Psoas muscle (tissue), 8 donors: ENCODE results near the gene PCLAF. TPM values are rescaled to one million over a fixed set of nuclear protein-coding genes. Genes with fewer than 3 reads are reported as not detected.

Source experiments
- ATAC-seq, 4 donors: fragments of 200-7000 bp; cut with Tn5 transposase; one replicate each; pipeline ENCODE4 v1.9.1; 2020; ENCODE audit warnings: moderate library complexity in 3 of 4, mild to moderate bottlenecking in 2 of 4
- DNase-seq, 2 donors: peaks; one replicate each; pipeline ENCODE4 v3.0.0-alpha.2; 2020
- H3K27ac ChIP-seq: fragments of 200-600 bp; one replicate; pipeline ENCODE4 v1.8.0; 2022
- H3K27me3 ChIP-seq, 3 donors: fragments of 200-600 bp in 1 of 3; one replicate each; pipeline versions ENCODE4 v1.6.1 to v1.8.0; 2013 to 2022; ENCODE audit warnings: low read length in 2 of 3, mild to moderate bottlenecking in 2 of 3, moderate library complexity in 1 of 3; ENCODE audit not compliant: insufficient read depth in 3 of 3
- H3K36me3 ChIP-seq, 2 donors: fragments of 200-600 bp in 1 of 2; one replicate each; pipeline versions ENCODE4 v1.6.1 to v1.8.0; 2013 to 2022; ENCODE audit warnings: low read depth in 1 of 2, mild to moderate bottlenecking in 1 of 2, moderate library complexity in 1 of 2; ENCODE audit not compliant: insufficient read depth in 1 of 2
- H3K4me1 ChIP-seq: fragments of 200-600 bp; one replicate; pipeline ENCODE4 v1.8.0; 2022
- H3K4me3 ChIP-seq: fragments of 200-600 bp; one replicate; pipeline ENCODE4 v1.8.0; 2022; ENCODE audit warnings: mild to moderate bottlenecking
- H3K9me3 ChIP-seq: fragments of 200-600 bp; one replicate; pipeline ENCODE4 v1.8.0; 2022
- WGBS, 3 donors: extraction: QIAGEN DNeasy Blood & Tissue Kit; methylation state at CpG; one replicate each; pipeline versions ENCODE4 v1.1.6 to v1.1.7; 2013; 5-methylcytosine and 5-hydroxymethylcytosine counted together
- intact Hi-C, 2 donors: fragments of 100-400 bp; cut with DNase I; formaldehyde crosslinking; loops; one replicate each; pipeline versions ENCODE4 v1.11.0 to v1.14.2; 2022
- polyA plus RNA-seq, 3 donors: library from polyadenylated mRNA; stranded (reverse); fragments of 200-250 nt; gene quantifications; one replicate each; pipeline ENCODE4 v1.2.3, GENCODE V29; 2013
- total RNA-seq, 4 donors: library from RNA; stranded (reverse); fragmentation: NEBNext Ultra II Directional in 2 of 4; extraction: Animal tissue kit (Norgen Biotek cat#: 25700) in 2 of 4; gene quantifications; one replicate each; pipeline versions ENCODE4 v1.2.1 to v1.2.4, GENCODE V29; 2021 to 2023
- TF ChIP-seq, protein P1 (sequence below): fragments of 200-600 bp; IDR thresholded peaks from one replicate; pipeline ENCODE4 v1.8.0; 2022; ENCODE audit warnings: antibody characterized with exemption
- donor health status: healthy with polysubstance abuse.
- donor health status: DM: no; HTN: no; CAD: no; lungs with moderate emphysema.
- donor health status: Bipolar disorder and iron deficiency.
- donor health status: healthy.
- donor health status: DM: yes; HTN: yes; CAD: no.
- donor health status: DM: no; HTN: no; CAD: no.
- donor health status: DM: no; HTN: no; CAD: no.
- donor health status: DM: yes; HTN: yes; CAD: no.

The PCLAF gene
- total and polyA plus RNA-seq, 7 donors = 0.15 to 0.42 (median 0.37) TPM; not detected in 2

DNA sequence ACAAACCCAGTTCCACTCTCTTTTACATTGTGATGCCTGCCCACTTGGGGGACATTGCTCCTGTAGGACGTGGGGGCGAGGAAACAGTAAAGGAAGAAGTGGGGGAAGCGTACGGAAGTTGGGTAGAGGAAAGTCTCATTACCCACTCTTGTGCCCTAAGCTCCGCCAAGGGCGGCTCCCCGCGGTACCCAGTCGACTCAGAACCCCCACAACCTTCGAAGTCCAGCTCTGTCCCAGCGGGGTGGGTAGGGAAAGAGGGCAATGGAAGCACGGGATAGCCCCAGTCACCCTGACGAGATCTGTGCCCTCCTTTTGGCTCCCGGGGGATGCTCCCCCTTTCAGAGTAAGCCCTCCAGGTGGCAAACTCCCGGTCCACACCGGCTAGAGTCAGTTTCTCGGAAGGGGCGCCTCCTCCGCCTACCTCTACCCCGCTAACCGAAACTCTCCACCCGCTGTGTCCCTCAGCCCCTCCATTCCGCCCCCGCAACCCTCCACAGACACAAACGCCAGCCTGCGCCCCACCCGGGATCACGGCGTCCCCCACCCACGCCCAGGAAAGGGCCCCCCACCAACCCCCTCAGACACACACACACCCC lies 25.8 kb downstream of the PCLAF start:
- TF ChIP-seq, protein P1, sequence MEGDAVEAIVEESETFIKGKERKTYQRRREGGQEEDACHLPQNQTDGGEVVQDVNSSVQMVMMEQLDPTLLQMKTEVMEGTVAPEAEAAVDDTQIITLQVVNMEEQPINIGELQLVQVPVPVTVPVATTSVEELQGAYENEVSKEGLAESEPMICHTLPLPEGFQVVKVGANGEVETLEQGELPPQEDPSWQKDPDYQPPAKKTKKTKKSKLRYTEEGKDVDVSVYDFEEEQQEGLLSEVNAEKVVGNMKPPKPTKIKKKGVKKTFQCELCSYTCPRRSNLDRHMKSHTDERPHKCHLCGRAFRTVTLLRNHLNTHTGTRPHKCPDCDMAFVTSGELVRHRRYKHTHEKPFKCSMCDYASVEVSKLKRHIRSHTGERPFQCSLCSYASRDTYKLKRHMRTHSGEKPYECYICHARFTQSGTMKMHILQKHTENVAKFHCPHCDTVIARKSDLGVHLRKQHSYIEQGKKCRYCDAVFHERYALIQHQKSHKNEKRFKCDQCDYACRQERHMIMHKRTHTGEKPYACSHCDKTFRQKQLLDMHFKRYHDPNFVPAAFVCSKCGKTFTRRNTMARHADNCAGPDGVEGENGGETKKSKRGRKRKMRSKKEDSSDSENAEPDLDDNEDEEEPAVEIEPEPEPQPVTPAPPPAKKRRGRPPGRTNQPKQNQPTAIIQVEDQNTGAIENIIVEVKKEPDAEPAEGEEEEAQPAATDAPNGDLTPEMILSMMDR = no peak
- no peaks in the 10 kb centered on the region for H3K9me3 ChIP-seq
- peaks cover 12% of the 10 kb centered on the region for H3K4me1 ChIP-seq
- no peaks in the 10 kb centered on the region for H3K36me3 ChIP-seq
- peak in 1 of 2 donors; percentile 14 for DNase-seq
- peak overlapping the region; percentile 56 for H3K27ac ChIP-seq
- intact Hi-C loops = loop anchor here (5.0 kb wide), 2 partner anchors 148 to 193 kb away; partner anchors contain the start of gene PPIB (in 2 of the 2)
- ATAC-seq = peak; percentile 16 to 50 (median 36)
- 0 to 1% (median 0%) methylated on average over 28 to 30 of the region's 30 CpGs for WGBS, 3 donors
- peak overlapping the region; percentile 80 for H3K4me3 ChIP-seq
- H3K27me3 ChIP-seq = no peaks in the 10 kb centered on the region

DNA sequence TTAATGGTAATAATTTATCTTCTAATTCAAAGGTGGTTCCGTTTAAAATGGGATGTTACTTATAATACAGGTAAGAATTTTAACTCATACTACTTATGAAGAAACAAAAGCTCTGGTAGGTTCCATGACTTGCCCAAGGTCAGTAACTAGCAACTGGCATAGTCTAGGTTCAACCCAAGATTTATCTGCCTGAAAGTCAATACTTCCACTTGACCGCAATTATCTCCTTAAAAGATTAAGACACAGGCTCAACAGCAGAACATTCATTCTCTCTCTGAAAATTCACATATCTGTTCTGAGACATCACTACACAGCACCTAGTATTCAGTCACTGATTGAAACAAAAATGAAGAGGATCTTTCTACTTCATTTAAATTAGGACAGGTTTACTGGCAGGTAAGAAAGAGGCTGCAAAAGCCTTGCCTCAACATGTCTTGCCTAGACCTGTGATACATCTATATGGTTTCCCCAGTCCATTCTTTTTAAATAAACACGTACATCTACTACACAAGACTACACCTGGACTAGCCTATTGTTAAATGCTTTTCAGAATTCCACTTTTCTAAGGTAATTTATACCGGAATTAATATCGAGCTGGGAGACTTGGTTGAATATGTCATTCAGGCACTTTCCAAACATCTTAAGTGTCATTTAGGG lies 26.4 kb downstream of the PCLAF start:
- Histone ChIP-seq H3K36me3 (no peaks in the 10 kb centered on the region), H3K4me1 (peaks cover 12% of the 10 kb centered on the region), H3K27ac (no peak overlapping the region), H3K4me3 (peak overlapping the region; percentile 80), H3K27me3 (no peaks in the 10 kb centered on the region), H3K9me3 (no peaks in the 10 kb centered on the region)
- WGBS, 3 donors = 26 to 35% (median 27%) methylated on average over 5 of the region's 5 CpGs
- intact Hi-C loops = loop anchor here (5.0 kb wide), 2 partner anchors 148 to 193 kb away; partner anchors contain the start of gene PPIB (in 2 of the 2)
- no peak for DNase-seq
- TF ChIP-seq, protein P1 = no peak
- ATAC-seq = no peak

DNA sequence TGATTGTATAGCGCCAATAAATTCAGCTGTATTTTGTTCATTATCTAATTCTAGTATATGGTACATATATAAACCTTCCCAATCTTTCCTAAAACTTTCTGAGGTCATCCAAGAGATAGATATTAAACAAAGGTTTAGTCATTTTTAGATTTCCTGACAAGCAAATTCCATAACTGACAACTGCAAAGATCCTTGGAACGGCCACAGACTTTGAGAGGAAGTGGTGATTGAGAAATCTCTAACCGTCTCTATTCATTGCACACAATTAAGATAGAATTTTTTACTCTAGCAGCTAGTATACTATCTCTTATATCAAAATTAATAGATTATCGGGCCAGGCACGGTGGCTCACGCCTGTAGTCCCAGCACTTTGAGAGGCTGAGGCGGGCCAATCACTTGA lies 30.0 kb downstream of the PCLAF start:
- Histone ChIP-seq H3K4me3 (no peak overlapping the region), H3K27ac (no peak overlapping the region), H3K4me1 (peaks cover 8% of the 10 kb centered on the region), H3K36me3 (peaks cover 0 to 19% of the 10 kb centered on the region in 2 donors), H3K27me3 (no peaks in the 10 kb centered on the region), H3K9me3 (no peaks in the 10 kb centered on the region)
- intact Hi-C loops = no loop called here
- TF ChIP-seq, protein P1 = no peak
- DNase-seq (no peak), ATAC-seq (no peak)
- 72 to 80% (median 75%) methylated on average over 7 of the region's 7 CpGs for WGBS, 3 donors

DNA sequence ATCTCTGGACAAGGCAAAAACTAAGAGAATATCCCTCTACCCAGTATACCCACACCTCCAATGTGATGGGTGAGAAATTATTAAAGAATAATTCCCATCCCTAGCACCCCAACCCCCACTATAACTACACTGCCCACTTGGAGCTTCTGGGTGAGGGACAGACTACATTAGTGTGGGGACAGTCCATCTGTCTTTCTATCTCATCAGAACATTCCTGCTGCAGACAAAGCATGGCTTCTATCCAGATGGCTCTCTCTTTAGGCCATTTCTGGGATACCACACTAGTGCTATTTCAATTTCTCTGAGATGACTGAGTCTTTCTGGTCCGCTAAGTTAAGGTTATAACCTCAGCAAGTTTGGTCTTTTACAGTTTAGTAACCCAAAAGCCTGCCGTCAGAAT lies 31.9 kb downstream of the PCLAF start:
- intact Hi-C loops = no loop called here
- Histone ChIP-seq H3K4me1 (no peaks in the 10 kb centered on the region), H3K9me3 (no peaks in the 10 kb centered on the region), H3K36me3 (peaks cover 0 to 19% of the 10 kb centered on the region in 2 donors), H3K27ac (no peak overlapping the region), H3K27me3 (no peaks in the 10 kb centered on the region), H3K4me3 (no peak overlapping the region)
- no peak for DNase-seq
- peak in 3 of 4 donors; percentile 45 to 75 (median 54) for ATAC-seq
- WGBS, 3 donors = 54 to 74% (median 66%) methylated on average over 2 of the region's 2 CpGs
- TF ChIP-seq, protein P1 = no peak
